ENCODE data around the gene NTHL1.
"Not testable (repeated sequence)": the region's sequence is repeated elsewhere in the genome, so short reads cannot be mapped to it uniquely, and the experiment has no call there.

NTHL1 gene

DNA sequence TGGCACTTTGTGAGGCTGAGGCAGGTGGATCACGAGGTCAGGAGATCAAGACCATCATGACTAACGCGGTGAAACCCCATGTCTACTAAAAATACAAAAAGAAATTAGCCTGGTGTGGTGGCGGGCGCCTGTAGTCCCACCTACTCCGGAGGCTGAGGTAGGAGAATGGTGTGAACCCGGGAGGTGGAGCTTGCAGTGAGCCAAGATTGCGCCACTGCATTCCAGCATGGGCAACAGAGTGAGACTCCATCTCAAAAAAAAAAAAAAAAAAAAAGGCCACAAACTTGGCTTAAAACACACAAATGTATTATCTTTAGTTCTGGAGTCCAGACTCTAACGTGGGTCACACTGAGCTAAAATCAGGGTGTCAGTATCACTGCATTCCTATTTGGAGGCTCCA lies 35.9 kb downstream of the NTHL1 start:
- DNase-seq (ENCODE audit: low read depth in 1 of 2, low spot score in 1 of 2) = not testable (repeated sequence)

DNA sequence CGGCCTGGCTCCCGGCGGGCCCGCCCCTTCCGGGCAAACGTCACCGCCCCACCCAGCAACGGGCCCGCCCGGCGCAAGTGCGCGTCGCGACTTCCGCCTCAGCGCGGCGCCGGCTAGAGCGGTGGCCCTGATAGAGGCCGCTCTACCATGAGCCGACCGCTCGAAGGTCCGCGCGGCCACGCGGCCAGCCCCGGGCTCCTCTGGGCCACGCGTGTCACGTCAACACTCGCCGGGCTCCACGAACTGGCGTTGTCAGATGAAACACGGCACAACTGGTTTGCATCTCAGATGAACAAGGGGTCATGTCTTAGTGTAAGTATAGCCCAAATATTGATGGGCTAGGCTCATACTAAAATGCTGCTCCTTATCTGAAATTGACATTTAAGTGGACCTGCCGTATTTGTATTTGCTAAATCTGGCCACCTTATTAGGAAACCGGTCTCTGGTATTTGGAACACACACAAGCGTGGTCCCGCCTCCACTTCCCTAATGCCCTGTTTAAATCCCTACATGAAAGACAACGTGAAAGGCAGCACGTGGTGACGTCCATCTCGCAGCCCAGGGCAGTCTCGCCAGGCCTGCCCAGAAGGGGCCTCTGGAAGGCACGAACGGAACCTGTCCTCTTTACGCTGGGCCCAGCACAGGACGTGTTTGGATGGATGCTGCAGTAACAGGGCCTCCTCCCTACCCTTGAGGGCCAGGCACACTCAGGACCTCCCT lies 37.7 kb downstream of the NTHL1 start, which contains the start of gene ZNF598:
Gene ZNF598, minus strand, starts transcription at position 31 of the 720 bp plus-strand sequence.
- peak; percentile 62 to 71 for DNase-seq (ENCODE audit: low read depth in 1 of 2, low spot score in 1 of 2)

DNA sequence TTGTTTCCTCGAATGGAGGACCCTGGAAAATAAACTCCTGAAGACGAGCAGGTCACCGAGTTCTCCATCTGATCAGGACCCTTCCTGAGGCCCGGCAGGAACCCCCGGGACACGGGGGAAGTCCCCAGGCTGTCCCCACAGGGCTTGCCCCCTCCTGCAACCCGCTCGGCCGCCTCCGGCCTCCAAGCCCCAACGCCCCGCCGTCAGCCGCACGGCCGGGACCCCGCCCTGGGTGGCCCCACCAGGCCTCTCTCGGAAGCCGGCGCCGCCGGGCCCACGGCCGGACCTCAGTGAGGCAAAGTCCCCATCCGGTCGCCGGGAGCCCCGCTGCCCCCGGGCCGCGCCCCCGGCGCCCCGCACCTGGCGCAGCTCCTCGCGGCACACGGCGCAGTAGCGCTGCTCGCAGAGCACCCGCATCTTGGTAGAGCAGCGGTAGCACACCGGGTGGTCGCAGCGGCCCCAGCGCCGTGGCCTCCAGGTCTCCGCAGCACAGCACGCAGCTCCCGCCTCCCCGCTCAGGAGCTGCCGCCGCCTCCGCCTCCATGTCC lies 38.4 kb downstream of the NTHL1 start:
- no peak for DNase-seq (ENCODE audit: low read depth in 1 of 2, low spot score in 1 of 2)

DNA sequence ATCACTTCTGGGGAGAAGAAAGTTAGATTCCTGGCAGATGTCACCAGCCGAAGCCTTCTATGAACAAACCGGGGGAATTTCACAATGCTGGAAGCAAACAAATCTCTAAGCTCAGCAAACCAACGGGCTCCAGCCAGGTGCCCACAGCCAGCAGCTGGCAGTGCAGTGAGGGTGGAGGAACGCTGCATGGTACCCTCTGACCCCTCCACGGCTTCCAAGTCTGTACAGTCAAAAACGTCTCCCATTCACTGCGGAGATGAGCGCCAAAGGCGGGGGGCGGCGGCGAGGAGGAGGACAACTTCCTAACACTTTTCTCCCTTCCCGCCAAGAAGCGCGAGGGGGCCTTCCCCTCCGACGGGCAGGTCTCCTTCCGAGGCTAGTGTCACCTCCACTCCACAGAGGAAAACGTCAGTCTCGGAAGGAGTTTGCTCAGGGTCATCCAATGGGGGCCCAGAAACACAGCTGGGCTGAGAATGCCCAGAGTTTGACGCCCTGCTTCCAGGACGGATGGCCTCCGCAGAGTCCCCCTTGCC lies 38.9 kb downstream of the NTHL1 start:
- DNase-seq (ENCODE audit: low read depth in 1 of 2, low spot score in 1 of 2) = no peak

DNA sequence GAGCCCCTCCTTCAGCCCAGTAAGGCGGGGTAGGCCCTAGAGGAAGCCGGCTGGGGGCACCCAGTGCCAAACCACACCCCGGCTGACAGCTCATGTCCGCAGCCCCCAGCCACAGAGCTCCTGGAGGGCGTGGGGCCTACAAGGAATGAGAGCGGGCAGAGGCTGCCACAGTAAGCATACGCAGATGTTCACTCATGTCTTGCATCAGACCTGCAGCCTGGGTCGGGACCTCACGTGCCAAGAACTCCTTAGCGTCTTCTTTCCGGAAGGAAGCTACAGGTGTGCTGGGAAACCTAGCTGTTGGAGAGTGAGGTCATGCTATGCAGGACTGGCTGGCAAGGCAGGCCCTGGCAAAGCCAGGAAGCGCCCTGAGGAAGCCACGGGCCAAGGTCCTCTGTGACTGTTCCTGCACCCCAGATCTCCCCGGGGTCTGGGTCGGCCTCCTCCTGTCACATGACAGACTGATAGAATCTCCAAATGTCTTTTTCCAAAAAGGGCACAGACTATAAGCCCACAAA lies 39.6 kb downstream of the NTHL1 start:
- no peak for DNase-seq (ENCODE audit: low read depth in 1 of 2, low spot score in 1 of 2)

DNA sequence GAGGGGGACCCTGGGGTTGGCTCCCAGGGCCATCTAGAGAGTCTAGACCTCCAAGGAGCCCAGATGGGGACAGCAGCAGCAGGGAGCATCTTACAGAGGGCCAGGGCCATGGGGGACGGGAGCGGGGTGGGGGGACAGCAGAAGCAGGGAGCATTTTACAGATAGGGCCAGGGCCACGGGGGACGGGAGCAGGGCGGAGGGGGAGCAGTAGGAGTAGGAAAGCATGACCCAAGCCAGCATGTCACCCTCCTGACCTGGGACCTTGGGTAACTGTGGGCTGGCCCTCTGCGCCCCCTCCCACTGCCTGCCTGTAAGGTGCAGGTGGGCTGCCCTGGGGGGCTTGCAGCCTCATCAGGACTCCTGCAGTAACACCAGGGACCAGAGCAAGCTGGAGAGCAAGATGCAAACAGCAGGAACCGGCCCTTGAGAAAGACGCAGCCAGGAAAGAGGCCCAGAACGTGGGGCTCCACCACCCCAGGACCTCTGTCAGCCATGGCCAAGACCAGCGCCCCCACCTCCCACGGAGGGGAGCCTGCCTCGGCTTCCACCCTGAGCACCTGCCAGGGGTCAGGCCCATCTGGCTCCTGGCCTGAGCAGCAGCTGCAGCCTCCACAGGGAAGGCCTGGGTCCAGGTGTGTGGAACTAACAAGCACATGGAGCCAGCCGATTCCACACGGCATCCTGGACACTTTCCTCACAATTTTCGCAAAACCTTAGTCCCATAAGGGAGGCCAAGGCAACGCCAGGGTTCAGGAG lies 40.4 kb downstream of the NTHL1 start:
- no peak for DNase-seq (ENCODE audit: low read depth in 1 of 2, low spot score in 1 of 2)

DNA sequence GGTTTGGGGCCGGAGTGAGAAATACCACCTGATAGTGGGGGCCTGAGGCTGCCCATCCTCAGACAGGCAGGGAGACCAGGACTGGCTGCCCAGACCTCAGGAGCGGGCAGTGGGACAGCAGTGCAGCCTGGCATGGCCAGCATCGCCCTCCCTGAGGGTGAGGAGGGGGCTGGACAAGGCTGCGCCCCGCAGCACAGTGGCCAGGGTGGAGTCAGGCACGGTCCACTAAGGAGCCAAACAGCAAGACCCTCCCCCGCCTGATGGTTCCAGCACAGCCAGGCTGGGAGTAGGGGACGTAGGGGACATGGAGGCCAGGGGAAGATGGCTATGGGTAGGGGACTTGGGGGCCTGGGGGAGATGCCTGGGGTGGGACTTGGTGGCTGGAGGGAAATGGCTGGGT lies 41.3 kb downstream of the NTHL1 start:
- no peak for DNase-seq (ENCODE audit: low read depth in 1 of 2, low spot score in 1 of 2)

DNA sequence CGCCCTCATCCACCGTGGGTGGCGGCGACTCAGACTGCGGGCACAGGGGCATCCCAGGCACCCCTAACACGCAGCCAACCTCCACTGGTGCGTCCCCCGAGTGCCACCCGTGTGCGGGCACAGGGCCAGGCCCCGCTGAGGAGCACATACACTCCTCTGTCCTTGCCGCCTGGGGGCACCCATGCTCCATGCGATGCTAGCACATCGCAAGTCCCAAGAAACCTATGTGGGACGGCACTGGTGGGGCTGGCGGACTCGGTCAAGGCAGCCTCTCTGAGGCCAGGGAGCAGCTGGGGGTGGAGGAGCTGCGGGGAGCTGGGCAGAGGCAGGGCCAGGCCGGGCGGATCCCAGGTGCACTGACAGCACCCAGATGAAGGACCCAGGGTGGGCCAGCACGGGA lies 42.0 kb downstream of the NTHL1 start:
- DNase-seq (ENCODE audit: low read depth in 1 of 2, low spot score in 1 of 2) = no peak

DNA sequence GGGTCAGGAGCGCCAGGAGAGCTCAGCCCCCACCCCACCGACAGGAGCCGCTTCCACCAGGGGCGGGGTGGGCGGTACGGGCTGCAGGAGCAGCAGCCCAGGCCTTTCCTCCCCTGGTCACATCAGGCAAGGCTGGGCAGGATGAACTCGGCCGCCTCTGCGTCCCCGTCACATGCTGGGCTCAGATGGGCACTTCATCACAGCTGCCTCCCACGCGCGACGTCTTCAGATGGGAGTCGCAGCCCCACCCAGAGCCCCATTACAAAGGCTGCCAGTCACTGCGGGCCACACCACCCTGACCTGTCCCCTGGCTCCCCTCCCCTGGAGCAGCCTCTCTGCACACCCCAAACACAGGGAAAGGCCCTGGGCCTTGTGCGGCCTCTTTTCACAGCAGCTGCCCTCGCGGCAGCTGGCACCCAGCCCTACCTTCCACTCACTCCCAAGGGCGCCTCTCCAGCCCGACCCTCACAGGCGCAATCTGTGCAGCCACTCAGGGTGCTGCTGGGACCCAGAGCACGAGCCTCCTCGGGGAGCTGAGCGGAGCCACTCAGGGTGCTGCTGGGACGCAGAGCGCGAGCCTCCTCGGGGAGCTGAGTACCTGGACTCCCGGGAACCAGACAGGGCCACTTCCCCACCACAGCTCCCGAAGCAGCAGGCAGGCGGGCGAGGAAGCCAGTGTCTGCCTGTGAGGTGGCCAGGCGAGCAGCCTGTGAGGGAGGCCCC lies 42.7 kb downstream of the NTHL1 start:
- DNase-seq (ENCODE audit: low read depth in 1 of 2, low spot score in 1 of 2) = no peak

DNA sequence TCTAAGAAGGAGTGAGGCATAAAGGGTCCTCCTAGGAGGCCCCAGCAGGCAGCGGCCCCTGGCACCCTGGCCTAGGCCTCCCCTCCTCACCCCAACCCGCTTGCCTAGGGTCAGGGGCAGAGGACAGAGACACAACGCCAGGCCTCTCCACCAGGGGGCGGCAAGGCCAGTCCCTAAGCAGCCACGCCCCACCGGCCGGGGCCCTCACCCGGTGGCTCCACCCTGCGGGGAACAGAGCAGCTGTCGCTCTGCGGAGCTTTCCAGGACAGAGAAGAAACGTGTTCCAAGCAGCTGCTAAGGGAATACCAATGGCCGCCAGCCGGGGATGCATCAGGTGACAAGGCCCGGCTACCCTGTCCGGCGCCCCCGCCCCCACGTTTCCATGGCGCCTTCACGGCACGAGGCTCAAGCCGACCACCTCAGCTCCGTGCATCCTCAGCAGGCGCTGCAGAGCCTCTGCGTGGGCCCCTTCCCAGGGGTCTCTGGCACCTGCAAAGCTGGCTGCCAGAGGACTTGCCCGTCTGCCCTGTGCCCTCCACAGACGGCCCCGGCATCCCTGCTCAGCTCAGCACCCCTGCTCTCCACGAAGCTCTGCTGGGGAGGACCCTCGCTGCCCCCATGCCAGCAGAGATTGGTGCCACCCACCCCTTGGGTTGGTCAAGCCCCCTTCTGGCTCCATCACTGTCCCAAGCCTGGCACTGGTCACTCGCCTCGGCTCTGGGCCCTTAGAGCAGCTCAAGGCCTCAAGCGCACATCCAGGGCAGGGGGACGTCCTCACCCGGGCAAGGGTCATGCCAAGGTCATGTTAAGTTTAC lies 43.6 kb downstream of the NTHL1 start:
- DNase-seq (ENCODE audit: low read depth in 1 of 2, low spot score in 1 of 2) = peak; percentile 72 to 81

DNA sequence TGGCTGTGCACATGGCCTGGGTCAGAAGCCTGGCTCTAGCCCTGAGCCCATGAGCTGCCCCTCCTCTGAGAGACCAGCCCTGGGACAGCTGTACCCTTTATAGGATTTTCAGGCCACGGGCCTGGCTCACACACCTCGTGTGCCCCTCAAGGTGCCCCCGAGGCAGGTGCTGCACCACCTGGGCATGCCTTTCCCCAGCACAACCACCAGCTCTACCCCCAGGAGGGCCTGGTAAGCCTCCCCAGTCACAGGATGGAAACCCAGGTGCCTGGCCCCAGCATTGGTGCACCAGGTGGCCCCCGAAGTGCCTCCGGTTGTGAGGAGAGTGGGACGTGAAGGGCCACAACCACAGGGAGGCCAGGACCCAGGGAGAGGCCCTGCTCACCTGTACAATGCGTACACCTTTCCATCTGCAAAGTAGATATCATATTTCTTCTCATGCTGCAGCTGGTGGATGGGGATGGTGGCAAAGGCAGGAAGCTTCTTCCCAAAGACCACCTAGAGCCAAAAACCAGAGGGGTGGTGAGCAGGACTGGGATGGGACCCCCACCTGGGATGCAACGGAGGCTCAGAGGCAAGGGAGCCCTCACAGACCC lies 44.3 kb downstream of the NTHL1 start:
- no peak for DNase-seq (ENCODE audit: low read depth in 1 of 2, low spot score in 1 of 2)

DNA sequence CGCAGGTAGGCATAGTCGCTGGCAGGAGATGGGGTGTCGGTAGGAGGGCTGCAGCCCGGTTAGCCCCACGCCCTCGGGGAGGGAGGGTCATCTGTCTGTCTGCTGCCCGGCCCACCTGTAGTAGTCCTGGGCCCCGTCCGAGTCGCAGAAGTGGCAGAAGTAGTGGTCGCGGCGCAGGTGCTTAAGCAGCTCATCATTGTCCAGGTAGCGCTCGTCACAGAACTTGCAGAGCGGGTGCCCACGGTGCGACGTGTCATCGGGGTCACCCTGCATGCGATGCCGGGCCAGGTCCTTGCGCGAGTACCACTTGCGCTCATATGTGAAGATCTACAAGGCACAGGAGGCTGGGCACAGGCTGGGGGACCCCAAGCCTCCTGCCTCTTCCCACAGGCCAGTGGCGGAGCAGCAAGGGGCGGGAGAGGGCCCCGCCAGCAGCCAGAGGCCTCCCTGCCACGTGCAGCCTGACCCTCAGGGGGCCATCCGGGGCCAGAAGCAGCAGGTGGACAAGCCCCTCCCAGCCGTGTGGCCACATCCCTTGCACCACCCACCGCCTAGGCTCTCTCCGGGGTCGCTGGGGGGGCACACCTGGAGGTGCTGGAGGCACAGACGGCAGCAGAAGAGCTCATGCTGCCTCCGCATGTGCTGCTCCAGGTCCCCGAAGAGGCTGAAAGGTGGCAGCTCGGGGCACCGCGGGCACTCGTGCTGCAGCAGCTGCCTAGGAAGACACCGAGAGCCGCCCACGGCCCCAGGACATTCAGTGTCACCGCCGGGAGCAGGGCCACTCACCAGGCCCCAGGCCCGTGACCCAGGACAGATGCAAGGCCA lies 45.0 kb downstream of the NTHL1 start:
- no peak for DNase-seq (ENCODE audit: low read depth in 1 of 2, low spot score in 1 of 2)

DNA sequence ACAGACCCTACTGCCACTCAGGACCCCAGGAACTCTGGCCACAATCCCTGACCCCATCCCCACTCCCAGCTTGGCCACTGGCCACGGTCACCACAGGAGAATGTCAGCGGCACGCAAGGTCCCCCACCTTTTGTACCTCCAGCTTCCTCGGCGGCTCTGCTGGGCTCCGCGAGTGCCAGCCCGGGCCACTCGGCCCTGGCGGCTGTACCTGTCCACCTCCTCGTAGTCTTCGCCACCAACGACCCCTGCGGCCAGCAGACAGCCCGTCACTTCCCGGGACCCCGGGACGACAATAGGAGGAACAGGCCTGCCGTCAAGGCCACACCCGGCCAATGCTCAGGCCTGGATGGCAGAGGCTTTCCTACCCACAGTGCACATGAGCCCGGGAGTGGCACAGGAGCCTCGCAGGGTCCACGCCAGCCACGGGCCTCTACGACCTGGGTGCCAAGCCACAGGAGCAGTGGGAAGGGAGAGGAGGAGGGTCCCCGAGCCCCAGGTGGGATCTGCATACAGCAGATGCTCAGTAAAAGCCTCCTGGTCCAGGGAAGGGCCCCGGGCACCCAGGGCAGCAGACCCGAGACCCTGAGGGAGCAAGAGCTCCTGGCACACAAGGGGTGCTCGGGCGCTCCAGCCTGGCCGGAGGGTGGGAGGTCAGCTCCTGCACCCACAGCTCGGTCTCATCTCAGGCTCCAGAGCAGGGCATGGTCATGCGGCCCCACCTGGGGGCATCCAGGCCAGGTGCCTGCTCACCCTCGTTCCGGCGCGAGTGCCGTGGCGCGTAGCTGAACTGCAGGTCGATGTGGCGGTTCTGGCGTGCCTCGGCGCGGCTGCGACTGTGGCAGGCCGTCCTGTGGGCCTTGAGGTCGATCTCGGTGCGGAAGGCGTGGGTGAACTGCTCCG lies 45.9 kb downstream of the NTHL1 start:
- no peak for DNase-seq (ENCODE audit: low read depth in 1 of 2, low spot score in 1 of 2)

DNA sequence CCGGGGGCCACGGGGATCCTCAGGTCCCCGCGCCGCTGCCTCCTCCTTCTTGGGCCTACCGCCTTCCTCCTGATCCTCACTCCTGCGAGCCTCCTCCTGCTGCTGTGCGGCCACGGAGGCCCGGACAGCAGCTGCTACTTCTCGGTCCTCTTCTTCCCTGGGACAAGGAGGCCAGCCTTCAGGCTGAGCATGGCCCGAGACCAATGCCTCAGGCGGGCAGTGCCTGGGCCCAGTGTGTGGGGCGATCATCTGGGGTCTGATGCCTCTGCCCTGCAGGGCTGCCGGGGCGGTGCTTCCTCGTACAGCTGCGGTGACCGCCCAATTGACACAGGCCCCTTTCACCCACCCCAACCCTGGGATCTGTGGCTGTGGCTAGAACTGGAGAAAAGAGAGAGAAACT lies 46.6 kb downstream of the NTHL1 start:
- no peak for DNase-seq (ENCODE audit: low read depth in 1 of 2, low spot score in 1 of 2)

DNA sequence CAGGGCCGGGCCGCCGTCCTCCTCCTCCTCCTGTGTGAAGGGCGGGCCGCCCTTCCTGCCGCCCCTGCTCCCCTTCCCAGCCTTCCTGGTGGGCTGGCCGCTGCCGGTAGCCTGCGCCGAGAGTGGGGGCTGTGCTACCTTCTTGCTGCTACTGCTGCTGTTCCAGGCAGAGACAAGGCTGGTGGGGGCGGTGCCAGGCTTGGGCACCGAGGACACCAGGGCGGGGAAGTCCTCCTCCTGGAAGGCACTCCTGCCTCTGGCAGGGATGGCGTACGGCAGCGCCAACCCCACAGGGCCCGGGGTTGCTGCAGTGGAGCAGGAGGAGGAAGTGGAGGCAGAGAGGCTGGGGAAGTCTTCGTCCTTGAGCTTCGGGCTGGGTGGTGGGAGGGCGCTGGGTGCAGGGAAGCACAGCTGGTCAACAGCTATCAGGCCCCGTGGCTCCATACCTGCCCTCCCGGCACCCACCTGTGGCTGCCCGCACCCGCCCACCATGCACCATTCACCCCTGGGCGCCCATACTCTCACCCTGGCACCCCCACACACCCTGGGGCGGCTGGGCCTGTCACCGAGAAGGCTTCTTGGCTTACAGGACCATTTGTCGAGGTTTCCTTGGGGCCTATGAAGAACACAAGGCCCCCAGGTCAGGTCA lies 47.6 kb downstream of the NTHL1 start:
- no peak for DNase-seq (ENCODE audit: low read depth in 1 of 2, low spot score in 1 of 2)

DNA sequence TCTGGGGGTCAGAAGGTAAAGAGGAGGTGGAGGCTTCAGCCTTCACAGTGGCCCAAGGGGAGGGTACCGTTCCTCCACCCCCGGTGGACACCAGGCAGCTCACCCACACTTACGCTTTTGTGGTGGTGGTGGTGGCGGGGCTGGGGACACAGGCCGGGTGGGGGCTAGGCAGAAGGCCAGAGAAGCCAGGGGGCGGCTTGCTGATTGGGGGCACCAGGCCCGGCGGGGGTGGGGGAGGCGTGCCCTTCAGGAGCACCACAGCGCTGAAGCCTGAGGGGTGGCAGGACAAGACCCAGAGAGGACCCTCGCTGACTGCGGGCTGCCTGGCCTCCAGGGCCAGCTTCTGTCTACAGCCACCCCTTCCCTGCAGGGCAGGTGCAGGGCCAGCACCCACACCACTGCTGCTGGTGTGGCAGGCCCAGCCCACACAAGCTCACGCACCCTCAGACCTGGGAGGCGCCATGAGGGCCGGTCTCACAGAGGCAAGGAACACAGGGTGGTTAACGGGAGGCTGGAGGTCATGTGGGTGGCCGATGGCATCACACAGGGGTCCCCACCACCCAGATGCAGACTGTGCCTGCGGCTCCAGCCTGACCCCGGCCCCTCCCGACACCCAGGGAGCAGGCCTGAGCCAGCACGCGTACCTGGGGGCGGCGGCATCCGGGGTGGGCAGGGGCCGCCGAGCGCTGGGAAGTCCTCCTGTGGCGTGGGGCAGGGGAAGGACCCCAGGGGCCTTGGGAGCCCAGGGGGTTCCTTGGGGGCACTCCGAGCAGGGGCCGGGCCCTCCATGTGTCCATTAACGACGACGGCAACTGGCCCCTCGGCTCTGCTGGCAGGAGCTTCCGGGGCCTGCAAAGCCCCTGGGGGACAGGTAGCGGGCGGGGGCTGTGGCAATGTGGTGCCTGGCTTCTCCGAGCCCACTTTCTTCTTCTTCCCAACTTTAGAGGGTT lies 48.5 kb downstream of the NTHL1 start:
- DNase-seq (ENCODE audit: low read depth in 1 of 2, low spot score in 1 of 2) = no peak
